HG03558 (cell line): ENCODE data around the gene CTNNA3.
A peak's percentile ranks its signal among the peaks of the same experiment; 100 is the strongest.

ENCODE experiments used
- ATAC-seq: cut with Tn5 transposase; IDR thresholded peaks from one replicate; pipeline ENCODE4 v1.9.1; 2021; ENCODE audit warnings: moderate number of reproducible peaks; ENCODE audit not compliant: unreplicated experiment; ENCODE audit errors: extremely low read depth

Gene CTNNA3

GRCh38 chr10:67520924-67521520 lies 175.0 kb downstream of the CTNNA3 start:
- peak; percentile 77 for ATAC-seq

DNA sequence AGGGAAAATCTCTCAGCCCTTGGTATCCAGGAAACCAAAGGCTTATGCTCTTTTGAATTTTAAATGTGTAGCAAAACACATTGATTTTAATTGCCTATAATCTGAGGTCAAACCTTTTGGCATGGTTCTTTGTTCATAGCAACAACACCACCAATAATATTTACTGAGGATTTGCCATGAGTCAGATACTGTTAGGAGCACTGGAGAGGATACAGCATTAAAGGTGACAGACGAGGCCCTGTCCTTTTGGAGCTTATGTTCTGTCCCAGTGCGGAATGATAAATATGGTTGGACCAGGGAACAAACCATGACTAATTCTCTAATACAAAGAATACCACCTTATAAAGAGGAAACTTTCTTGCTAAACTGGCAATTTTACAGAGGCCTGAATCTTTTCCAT lies 176.6 kb downstream of the CTNNA3 start:
- no peak for ATAC-seq

DNA sequence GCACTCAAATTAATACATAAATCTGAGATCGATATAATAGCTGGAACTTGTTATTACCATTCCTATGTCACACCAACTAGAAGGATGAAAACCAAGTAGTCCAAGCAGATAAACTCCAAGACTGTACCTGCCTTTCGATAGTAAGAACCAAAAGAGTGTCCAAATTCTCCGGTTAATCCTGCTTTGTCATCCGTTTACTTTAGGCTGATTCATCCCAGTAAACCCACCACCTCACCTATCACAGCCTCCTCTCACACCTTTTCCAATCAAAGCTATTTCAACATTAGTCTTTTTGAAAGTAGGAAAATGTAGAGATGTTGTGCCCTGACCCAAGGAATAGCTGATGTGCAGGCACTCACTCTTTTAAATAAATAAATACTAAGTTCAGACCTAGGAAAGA lies 177.2 kb downstream of the CTNNA3 start:
- ATAC-seq, result no peak

DNA sequence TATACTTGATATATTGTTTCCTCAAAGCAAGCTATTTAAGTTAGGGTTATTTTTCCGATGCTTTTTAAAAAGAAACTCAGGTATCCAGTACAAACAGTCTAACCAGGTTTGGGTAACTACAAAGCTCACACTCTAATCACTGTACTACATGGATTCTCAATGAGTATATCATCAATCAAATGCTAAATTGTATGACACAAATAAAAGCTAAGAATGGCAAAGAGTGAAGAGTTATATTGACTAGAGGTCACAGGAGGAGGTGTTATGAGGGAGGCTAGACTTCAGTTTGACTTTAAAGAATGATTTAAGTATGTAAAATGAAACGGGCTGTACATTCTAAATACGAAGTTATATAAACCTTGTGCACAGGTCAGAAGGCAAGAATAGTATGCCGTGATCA lies 178.0 kb downstream of the CTNNA3 start:
- no peak for ATAC-seq

DNA sequence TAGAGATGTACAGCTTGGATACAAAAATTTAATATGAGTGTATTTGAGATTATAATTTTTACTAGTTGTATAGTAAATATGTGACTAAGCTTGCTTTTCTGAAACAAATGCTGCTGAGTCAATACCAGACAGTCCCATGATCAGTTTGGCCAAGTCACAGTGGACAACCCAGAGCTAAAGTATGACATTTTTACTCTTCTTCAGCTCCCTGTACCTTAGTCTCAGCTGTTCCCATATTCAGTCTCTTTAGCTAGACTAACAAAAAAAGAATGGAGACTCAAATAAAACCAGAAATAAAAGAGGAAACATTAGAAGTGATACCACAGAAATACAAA lies 189.3 kb downstream of the CTNNA3 start:
- no peak for ATAC-seq

DNA sequence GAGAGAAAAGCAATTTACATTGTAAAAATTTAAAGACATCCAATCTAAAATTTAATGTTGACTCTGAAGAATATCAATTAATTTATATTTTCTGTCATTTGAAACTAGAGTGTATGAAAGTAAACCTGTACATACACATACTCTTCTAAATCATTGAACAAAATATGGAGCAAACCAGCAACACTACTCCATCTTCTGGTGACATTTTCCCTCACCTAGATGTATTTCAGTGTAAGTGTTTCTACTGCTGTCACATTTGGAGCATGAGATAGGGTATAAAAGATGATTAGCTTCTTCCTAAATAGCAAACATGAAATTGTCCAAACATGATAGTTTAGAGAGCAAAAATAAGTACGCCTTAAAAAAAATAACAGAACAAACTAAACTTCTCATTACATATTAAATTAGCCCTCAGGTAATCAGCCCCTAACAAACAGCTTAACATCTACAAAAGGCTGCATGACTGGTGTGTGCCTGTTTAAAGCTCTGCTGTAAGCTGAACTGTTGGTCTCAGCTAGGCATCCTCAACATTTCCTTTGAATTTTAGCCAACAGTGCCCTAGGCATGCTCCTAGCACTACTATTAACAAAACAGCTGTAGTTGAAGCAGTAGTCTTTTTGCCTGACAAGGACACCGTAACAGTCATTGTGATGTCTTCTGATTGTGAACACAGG lies 189.8 kb downstream of the CTNNA3 start:
- no peak for ATAC-seq

DNA sequence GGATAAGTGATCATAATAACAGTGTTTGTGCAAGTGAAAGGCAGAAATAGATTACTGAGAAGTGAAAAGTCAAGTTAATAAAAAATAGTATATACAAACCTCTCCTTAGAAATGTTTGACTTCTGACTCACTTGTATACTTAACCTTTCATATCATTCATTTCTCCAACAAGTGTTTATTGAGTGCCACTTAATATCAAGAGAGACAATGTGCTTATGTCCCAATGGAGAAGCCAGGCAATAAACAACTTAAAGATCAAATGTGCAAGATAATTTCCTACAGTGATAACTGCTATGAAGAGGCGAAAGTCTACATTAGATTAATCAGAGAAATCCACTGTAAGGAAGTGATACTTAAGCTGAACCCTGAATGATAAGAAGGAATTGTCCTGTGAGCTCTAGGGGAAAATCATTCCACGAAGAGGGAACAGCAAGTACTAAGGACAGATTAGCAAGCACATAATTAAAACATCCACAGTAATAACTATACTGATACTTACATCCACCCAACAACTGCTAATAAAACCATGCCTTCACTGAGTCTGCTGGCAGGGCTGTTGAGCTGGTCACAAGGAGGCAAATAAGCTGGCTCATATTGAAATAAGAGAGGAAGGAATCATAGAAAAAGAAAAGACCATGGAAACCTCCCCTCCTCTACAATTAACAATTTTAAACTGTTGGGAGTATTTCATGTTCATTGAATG lies 203.5 kb downstream of the CTNNA3 start:
- ATAC-seq, result no peak

- ATAC-seq, result no peak
Measured at GRCh38 chr10:67487906-67488619, 207.9 kb downstream of the CTNNA3 start.

- no peak for ATAC-seq
Measured at GRCh38 chr10:67487199-67487598, 208.8 kb downstream of the CTNNA3 start.

DNA sequence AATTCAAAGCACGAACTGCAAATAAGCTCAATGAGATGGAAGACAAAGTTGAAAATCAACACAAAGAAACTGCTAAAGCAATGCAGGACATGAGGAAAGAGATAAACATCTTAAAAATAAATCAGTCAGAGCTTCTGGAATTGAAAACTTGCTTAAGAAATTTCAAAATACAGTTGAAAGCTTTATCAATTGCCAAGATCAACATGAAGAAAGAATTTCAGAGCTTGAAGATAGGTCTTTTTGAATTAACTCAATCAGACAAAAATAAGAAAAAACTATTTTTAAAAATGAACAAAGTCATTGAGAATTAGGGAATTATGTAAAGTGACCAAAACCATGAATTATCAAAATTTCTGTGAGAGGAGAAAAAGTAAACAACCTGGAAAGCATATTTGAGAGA lies 218.1 kb downstream of the CTNNA3 start:
- no peak for ATAC-seq

DNA sequence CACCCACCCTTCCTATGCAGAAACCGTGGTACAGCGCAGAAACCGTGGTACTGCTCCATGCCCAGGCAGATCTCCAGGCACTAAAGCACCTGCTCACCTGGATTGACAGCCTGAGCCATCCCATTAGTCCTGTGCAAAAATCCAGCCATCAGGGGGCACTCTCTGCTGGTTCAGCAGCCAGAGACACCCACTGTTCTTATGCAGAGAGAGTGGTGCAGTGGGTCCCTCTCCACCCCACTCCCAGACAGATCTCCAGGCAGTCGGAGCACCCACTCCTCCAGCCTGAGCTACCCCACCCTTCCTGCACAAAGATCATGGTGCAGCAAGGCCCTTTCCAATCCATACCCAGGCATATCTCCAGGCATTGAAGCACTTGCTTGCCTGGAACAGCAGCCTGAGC lies 219.8 kb downstream of the CTNNA3 start:
- ATAC-seq, result no peak

- ATAC-seq, result no peak
Measured at GRCh38 chr10:67473850-67474633, 222.0 kb downstream of the CTNNA3 start.

DNA sequence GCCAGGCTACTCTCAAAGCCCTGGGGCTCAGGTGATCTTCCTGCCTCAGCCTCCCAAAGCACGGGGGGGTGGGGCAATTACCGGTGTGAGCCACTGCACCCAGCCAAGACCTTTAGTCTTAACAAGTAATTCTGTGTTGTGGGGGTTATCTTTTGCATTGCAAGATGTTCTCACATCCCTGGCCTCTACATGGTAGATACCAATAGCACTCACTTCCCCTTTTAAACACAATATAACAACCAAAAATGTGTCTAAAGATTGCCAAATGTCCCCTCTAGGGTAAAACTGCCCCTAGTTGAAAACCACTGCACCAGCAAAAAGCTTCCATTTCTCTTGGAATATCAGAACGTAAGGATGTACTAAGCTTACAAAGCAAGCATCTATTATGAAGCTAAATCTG lies 225.0 kb downstream of the CTNNA3 start:
- no peak for ATAC-seq

GRCh38 chr10:67464278-67464677 lies 231.7 kb downstream of the CTNNA3 start:
- ATAC-seq, result no peak

DNA sequence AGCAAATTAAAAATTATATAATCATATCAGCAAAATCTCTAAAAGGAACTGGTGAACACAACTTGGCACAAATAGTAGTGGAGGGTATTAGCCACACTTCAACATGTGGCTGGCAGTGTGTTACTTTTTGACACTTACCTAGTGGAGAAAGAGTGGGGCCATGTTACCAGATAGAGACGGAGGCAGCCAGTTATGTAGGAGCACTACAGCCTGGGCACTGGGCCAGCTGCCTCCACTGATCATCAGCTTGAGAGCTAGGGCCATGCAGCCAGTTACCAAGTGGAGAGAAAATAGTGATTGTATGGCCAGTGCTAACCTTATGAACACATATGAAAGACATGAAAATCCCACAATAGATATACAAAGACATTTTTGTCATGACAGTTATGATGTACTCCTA lies 243.1 kb downstream of the CTNNA3 start:
- ATAC-seq, result no peak

DNA sequence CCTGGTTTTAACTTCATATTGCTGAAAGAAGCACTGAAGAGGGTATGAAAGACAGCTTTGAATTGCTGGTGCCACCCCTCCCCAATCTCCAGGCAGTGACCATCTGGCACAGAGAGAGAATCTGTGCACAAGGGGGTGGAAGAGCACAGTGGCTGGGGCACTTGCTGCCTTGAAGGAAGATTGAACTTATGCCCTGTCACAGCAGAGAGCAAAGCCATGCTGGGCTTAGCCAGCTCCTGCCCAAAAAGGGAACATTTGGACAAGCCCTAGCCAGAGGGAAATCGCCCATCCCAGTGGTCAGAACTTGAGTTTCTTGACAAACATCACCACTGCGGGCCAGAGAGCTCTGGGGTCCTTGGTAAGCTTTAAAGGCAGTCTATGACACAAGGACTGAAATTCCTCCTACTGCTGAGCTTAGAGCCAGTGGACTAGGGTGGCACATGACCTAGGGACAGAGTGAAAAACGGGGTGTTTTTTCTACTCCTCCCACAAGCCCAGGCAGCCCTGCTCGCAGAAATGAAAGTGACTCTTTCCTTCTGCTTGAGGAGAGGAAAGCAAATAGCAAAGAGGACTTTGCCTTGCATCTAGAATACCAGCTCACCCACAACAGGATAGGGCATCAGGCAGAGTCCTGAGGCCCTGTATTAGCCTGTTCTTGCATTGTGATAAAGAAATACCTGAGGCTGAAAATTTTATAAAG lies 257.2 kb downstream of the CTNNA3 start:
- no peak for ATAC-seq

DNA sequence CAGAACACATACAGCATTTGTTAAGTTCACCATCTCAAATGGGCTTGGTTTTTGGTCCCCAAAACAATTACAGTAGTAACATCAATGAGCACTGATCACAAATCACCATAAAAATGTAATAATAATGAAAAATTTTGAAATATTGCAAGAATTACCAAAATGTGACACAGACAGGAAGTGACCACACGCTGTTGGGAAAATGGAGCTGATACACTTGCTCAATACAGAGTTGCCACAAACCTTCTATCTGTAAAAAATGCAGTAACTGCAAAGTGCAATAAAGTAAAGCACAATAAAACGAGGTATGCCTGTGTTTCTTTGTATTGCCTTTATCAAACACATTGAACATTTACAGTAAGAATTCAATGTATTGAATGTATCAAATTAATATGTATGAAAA lies 262.7 kb downstream of the CTNNA3 start:
- no peak for ATAC-seq

GRCh38 chr10:67402620-67403019 lies 293.4 kb downstream of the CTNNA3 start:
- no peak for ATAC-seq

DNA sequence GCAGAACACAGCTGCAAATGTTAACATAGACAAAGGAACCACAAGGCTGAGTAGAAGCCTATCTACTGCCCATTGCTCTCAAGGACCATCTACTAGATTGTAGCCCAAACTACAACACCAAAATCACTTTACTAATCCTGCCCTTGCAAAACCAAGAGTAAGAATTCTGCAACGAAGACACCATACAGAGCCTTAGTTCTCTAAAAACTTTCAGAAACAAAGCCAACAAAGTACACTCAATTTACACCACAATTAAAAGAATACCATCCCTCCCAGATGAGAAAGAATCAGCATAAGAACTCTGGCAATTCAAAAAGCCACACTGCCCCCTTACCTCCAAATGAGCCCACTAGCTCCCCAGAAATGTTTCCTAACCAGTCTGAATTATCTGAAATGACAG lies 294.3 kb downstream of the CTNNA3 start:
- no peak for ATAC-seq
